HepG2 (cell line): ENCODE measurements around the gene RXFP3. TPM values are rescaled to one million over a fixed set of nuclear protein-coding genes. Genes with fewer than 3 reads are reported as not detected.

ENCODE experiments used
- ATAC-seq: fragments of 200-7000 bp; cut with Tn5 transposase; 3 replicates; pipeline ENCODE4 v1.9.1; 2020; ENCODE audit warnings: mild to moderate bottlenecking, moderate library complexity
- BruUV-seq: library from RNA; stranded (reverse); fragments of 400-500 nt; replicated peaks from 2 replicates; lab custom pipeline; 2021; lab: Mats Ljungman, UMichigan
- CTCF ChIA-PET: fragments of 300-600 bp; formaldehyde crosslinking; extraction: SDS; loops from one replicate; lab custom pipeline; 2021; ENCODE audit warnings: low total read pairs, inconsistent platforms, low intra/inter-chr PET ratio; lab: Yijun Ruan, JAX
- POLR2A ChIA-PET: fragments of 350-600 bp; sonication (Branson Sonifier 250); formaldehyde crosslinking; loops from one replicate; lab custom pipeline; 2020; ENCODE audit warnings: antibody characterized with exemption, inconsistent platforms; lab: Yijun Ruan, JAX
- DNase-seq: peaks from one replicate; pipeline ENCODE4 v3.0.0-alpha.2; 2015; ENCODE audit warnings: low spot score
- FAIRE-seq: peaks from 3 replicates; lab custom pipeline; 2011; peaks lifted over from hg19 to GRCh38; lab: Jason Lieb, UNC
- H2AFZ ChIP-seq: one replicate; pipeline ENCODE4 v1.6.1; 2011; ENCODE audit warnings: low read length, inconsistent platforms
- H3K27ac ChIP-seq: fragments of 300-600 bp; 3 replicates; pipeline ENCODE4 v1.8.0; 2011; ENCODE audit warnings: mixed run types, mild to moderate bottlenecking, mixed read lengths, low read length, inconsistent platforms; ENCODE audit not compliant: insufficient read depth; ENCODE audit errors: extremely low read length
- H3K27me3 ChIP-seq, 2 experiments: fragments of 200-600 bp in 1 of 2; 2 replicates in 1 of 2; 3 replicates in 1 of 2; pipeline versions ENCODE4 v1.6.0 to v1.8.0; 2011; ENCODE audit warnings: low read length in 2 of 2, mild to moderate bottlenecking in 2 of 2, moderate library complexity in 2 of 2, inconsistent platforms in 1 of 2; ENCODE audit not compliant: insufficient read depth in 2 of 2, control insufficient read depth in 1 of 2
- H3K36me3 ChIP-seq, 2 experiments: fragments of 200-600 bp in 1 of 2; replicated peaks in 1 of 2; 2 replicates in 1 of 2; 3 replicates in 1 of 2; pipeline versions ENCODE4 v1.5.1 to v1.8.0; 2011; ENCODE audit warnings: low read length in 2 of 2, inconsistent platforms in 1 of 2; ENCODE audit not compliant: insufficient read depth in 2 of 2, control insufficient read depth in 1 of 2
- H3K4me1 ChIP-seq: 2 replicates; pipeline ENCODE4 v1.5.1; 2012; ENCODE audit warnings: low read length, inconsistent platforms; ENCODE audit not compliant: insufficient read depth
- H3K4me2 ChIP-seq: 2 replicates; pipeline ENCODE4 v1.6.0; 2011; ENCODE audit warnings: low read depth, low read length, inconsistent platforms
- H3K4me3 ChIP-seq, 3 experiments: fragments of 200-600 bp in 1 of 3; sonication (generic), shearing (Covaris generic) in 1 of 3; replicated peaks in 1 of 3; 2 replicates each; pipeline ENCODE4 v1.5.1; 2011 to 2016; ENCODE audit warnings: low read length in 3 of 3, inconsistent platforms in 2 of 3, low read depth in 2 of 3, mild to moderate bottlenecking in 2 of 3, control low read depth in 1 of 3, mixed read lengths in 1 of 3; ENCODE audit not compliant: insufficient read depth in 1 of 3
- H3K79me2 ChIP-seq: one replicate; pipeline ENCODE4 v1.6.1; 2011; ENCODE audit warnings: low read length, inconsistent platforms; ENCODE audit not compliant: insufficient read depth
- H3K9ac ChIP-seq: 2 replicates; pipeline ENCODE4 v1.6.0; 2011; ENCODE audit warnings: mild to moderate bottlenecking, low read depth, low read length, inconsistent platforms; ENCODE audit not compliant: insufficient read depth
- H3K9me3 ChIP-seq: 2 replicates; pipeline ENCODE4 v1.5.1; 2012; ENCODE audit warnings: mild to moderate bottlenecking, low read length
- H4K20me1 ChIP-seq: 2 replicates; pipeline ENCODE4 v1.6.0; 2011; ENCODE audit warnings: inconsistent platforms, mild to moderate bottlenecking, low read length, moderate library complexity; ENCODE audit not compliant: insufficient read depth
- FOXO1 ChIP-seq: sonication (generic); formaldehyde crosslinking; IDR thresholded peaks from 2 replicates; pipeline ENCODE4 v1.4.0; 2020; ENCODE audit warnings: missing genetic modification reagents
- FOXP1 ChIP-seq, 2 experiments: fragments of 450-650 bp in 1 of 2; IDR thresholded peaks; 2 replicates each; pipeline ENCODE4 v1.6.1; 2017 to 2018; ENCODE audit warnings: antibody characterized with exemption in 1 of 2
- MAFK ChIP-seq, 2 experiments: IDR thresholded peaks in 1 of 2; conservative IDR thresholded peaks in 1 of 2; 2 replicates each; pipeline ENCODE4 v1.6.1; 2011; ENCODE audit warnings: improper control_type of control experiment in 2 of 2, low read length in 2 of 2
- RAD51 ChIP-seq: fragments of 450-650 bp; IDR thresholded peaks from 2 replicates; pipeline ENCODE4 v1.6.1; 2016; ENCODE audit warnings: borderline replicate concordance
- RBAK ChIP-seq: sonication (generic); formaldehyde crosslinking; IDR thresholded peaks from 2 replicates; pipeline ENCODE4 v1.5.1; 2020; ENCODE audit warnings: mild to moderate bottlenecking, missing genetic modification reagents
- ZNF331 ChIP-seq: sonication (generic); formaldehyde crosslinking; IDR thresholded peaks from 2 replicates; pipeline ENCODE4 v1.4.0; 2020; ENCODE audit warnings: missing genetic modification reagents
- ZNF33A ChIP-seq: sonication (generic); formaldehyde crosslinking; IDR thresholded peaks from 2 replicates; pipeline ENCODE4 v1.5.1; 2020; ENCODE audit warnings: missing genetic modification reagents, mild to moderate bottlenecking, moderate library complexity, borderline replicate concordance
- WGBS: methylation state at CpG from one replicate; pipeline ENCODE4 v1.1.6; 2017; ENCODE audit warnings: low lambda C conversion rate; 5-methylcytosine and 5-hydroxymethylcytosine counted together
- in situ Hi-C: cut with HindIII; loops from 2 replicates; pipeline ENCODE4 v1.10.0; 2017; ENCODE audit warnings: low pct_unique_long_range_greater_than_20kb; ENCODE audit not compliant: extremely low pct_ligation_motif_present
- intact Hi-C: fragments of 100-400 bp; cut with micrococcal nuclease; formaldehyde crosslinking; loops from one replicate; pipeline ENCODE4 v1.10.0; 2022; ENCODE audit not compliant: unreplicated experiment
- polyA plus RNA-seq, 8 experiments: library from polyadenylated mRNA; depleted of rRNA in 3 of 8; stranded (reverse) in 7 of 8; unstranded in 1 of 8; fragments of >200 nt; fragmentation: Illumina TruSeq in 4 of 8; extraction: Trizol in 4 of 8; gene quantifications; 2 replicates each; pipeline versions ENCODE4 v1.2.1 to v1.2.3, GENCODE V29; 2011 to 2016; ENCODE audit warnings: low read depth in 4 of 8, missing spikeins in 1 of 8, mixed read lengths in 1 of 8; ENCODE audit not compliant: insufficient read depth in 1 of 8
- total RNA-seq, 5 experiments: library from RNA; depleted of rRNA; stranded (reverse); fragments of >200 nt; fragmentation: Illumina TruSeq; extraction: Trizol; gene quantifications; 2 replicates each; pipeline ENCODE4 v1.2.3, GENCODE V29; 2016; ENCODE audit warnings: low read depth in 1 of 5
- TF ChIP-seq, protein P1 (sequence below): sonication (generic); formaldehyde crosslinking; IDR thresholded peaks from 2 replicates; pipeline ENCODE4 v1.5.0; 2020; ENCODE audit warnings: mild to moderate bottlenecking, missing genetic modification reagents
- TF ChIP-seq, protein P2 (sequence below): sonication (generic); formaldehyde crosslinking; IDR thresholded peaks from 2 replicates; pipeline ENCODE4 v1.4.0; 2020; ENCODE audit warnings: mild to moderate bottlenecking, missing genetic modification reagents, borderline replicate concordance

Gene RXFP3
- total and polyA plus RNA-seq, 2 of the 13 experiments (the other 11 are each of a cell fraction or from before 2014, with no cell fraction given): not detected

DNA sequence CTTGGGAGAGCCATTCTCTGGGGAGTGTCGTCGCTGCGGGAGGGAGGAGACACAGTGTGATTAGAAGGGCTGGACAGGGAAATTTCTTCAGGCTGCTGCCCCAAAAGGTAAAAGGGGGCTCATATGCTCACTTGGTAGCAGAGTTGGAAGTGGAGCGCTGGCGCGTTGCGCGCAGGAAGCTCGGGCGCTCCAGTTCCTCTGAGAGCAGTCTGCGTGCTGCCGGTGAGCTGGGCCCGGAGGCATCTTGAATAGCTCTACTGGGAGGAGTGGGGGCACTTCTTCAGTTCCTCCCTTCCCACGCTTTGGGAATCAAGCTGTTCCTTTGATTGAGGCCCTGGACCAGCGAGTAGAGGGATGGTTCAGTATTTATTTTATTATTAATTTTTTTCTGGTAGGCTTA is 2.7 kb downstream of the RXFP3 start:
- H2AFZ ChIP-seq: no peak overlapping the region
- ATAC-seq (no peak), DNase-seq (no peak), FAIRE-seq (no peak)
- no peak overlapping the region for H3K4me2 ChIP-seq
- in situ Hi-C loops: loop anchor here (5.0 to 10.0 kb wide), 2 partner anchors 354 to 502 kb away; no protein-coding TSS in a partner anchor
- H3K36me3 ChIP-seq: no peaks in the 10 kb centered on the region
- H3K79me2 ChIP-seq: no peaks in the 10 kb centered on the region
- no peaks in the 10 kb centered on the region for H3K9me3 ChIP-seq
- H3K27ac ChIP-seq: no peak overlapping the region
- ChIA-PET CTCF (no interaction called here), POLR2A (no interaction called here)
- H3K27me3 ChIP-seq: peaks cover 1 to 15% of the 10 kb centered on the region in 2 experiments; a peak in 3 of 5 replicates
- no peaks in the 10 kb centered on the region for H4K20me1 ChIP-seq
- no peak overlapping the region for H3K9ac ChIP-seq
- no peak overlapping the region for H3K4me3 ChIP-seq
- TF ChIP-seq FOXP1 (IDR thresholded peaks at IDR 0.05): no peak
- no peak for TF ChIP-seq FOXP1 (CRISPR knock-in tag; IDR thresholded peaks at IDR 0.05)
- TF ChIP-seq, all 625 proteins: peak for 0
- H3K4me1 ChIP-seq: no peaks in the 10 kb centered on the region
- WGBS: 71% methylated on average over 15 of the region's 15 CpGs
- intact Hi-C loops: loop anchor here (10.0 kb wide), 1 partner anchor 124 kb away; no protein-coding TSS in a partner anchor
- no TSS peak for BruUV-seq

DNA sequence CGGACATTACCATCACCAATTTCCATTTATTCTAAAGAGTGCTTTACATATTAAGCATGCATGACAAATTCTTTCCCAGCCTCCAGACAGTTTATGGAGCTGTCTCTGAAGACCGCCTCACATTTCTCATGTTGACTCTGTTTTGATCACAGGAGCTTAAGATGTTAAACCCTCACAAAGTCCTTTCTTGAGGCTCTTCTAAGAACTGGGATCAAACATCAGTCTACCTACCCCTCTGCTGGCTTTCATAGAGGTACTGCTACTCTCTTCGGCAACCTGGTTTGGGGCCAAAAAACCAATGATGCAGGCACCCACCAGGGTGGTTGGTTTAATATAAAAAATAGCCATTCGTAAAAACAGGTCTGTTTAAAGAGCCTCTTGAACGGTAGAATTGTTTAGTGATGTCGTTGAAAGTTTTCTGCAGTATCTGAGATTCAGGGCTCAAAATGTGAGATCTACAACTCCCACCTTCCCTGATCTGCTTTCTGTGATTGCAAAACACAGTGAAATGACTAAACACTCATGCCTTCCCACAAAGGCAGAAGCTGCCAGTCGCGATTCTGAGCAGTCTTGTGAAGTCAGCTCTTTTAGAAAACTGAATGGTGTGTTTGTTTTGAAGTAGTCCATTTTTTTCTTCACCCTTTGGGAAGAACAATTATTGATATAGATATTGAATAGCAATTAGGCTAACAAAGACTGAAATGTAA is 3.5 kb downstream of the RXFP3 start:
- DNase-seq (no peak), FAIRE-seq (no peak), ATAC-seq (no peak)
- no peak overlapping the region for H3K27ac ChIP-seq
- WGBS: 6% methylated on average over 8 of the region's 8 CpGs
- H3K79me2 ChIP-seq: no peaks in the 10 kb centered on the region
- in situ Hi-C loops (loop anchor here (5.0 to 10.0 kb wide), 2 partner anchors 355 to 502 kb away; no protein-coding TSS in a partner anchor), intact Hi-C loops (loop anchor here (10.0 kb wide), 1 partner anchor 125 kb away; no protein-coding TSS in a partner anchor)
- no peaks in the 10 kb centered on the region for H3K36me3 ChIP-seq
- H3K4me2 ChIP-seq: no peak overlapping the region
- ChIA-PET CTCF (no interaction called here), POLR2A (no interaction called here)
- no TSS peak for BruUV-seq
- H3K9ac ChIP-seq: no peak overlapping the region
- H3K27me3 ChIP-seq: peaks cover 1 to 15% of the 10 kb centered on the region in 2 experiments; a peak in 3 of 5 replicates
- H3K9me3 ChIP-seq: no peaks in the 10 kb centered on the region
- no peak overlapping the region for H2AFZ ChIP-seq
- H3K4me1 ChIP-seq: no peaks in the 10 kb centered on the region
- TF ChIP-seq FOXP1 (IDR thresholded peaks at IDR 0.05): no peak
- no peak for TF ChIP-seq FOXP1 (CRISPR knock-in tag; IDR thresholded peaks at IDR 0.05)
- TF ChIP-seq RBAK (CRISPR knock-in tag): no peak
- TF ChIP-seq RAD51: no peak
- TF ChIP-seq FOXO1 (CRISPR knock-in tag): no peak
- TF ChIP-seq, protein P1, sequence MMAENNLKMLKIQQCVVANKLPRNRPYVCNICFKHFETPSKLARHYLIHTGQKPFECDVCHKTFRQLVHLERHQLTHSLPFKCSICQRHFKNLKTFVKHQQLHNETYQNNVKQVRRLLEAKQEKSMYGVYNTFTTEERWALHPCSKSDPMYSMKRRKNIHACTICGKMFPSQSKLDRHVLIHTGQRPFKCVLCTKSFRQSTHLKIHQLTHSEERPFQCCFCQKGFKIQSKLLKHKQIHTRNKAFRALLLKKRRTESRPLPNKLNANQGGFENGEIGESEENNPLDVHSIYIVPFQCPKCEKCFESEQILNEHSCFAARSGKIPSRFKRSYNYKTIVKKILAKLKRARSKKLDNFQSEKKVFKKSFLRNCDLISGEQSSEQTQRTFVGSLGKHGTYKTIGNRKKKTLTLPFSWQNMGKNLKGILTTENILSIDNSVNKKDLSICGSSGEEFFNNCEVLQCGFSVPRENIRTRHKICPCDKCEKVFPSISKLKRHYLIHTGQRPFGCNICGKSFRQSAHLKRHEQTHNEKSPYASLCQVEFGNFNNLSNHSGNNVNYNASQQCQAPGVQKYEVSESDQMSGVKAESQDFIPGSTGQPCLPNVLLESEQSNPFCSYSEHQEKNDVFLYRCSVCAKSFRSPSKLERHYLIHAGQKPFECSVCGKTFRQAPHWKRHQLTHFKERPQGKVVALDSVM: no peak
- no peak for TF ChIP-seq MAFK (conservative IDR thresholded peaks at IDR 0.05 in 1 of 2, IDR thresholded peaks at IDR 0.05 in 1 of 2; ENCODE audit: low read length in 2 of 2)
- no peak for TF ChIP-seq ZNF331 (CRISPR knock-in tag)
- TF ChIP-seq ZNF33A (CRISPR knock-in tag): no peak
- TF ChIP-seq, protein P2, sequence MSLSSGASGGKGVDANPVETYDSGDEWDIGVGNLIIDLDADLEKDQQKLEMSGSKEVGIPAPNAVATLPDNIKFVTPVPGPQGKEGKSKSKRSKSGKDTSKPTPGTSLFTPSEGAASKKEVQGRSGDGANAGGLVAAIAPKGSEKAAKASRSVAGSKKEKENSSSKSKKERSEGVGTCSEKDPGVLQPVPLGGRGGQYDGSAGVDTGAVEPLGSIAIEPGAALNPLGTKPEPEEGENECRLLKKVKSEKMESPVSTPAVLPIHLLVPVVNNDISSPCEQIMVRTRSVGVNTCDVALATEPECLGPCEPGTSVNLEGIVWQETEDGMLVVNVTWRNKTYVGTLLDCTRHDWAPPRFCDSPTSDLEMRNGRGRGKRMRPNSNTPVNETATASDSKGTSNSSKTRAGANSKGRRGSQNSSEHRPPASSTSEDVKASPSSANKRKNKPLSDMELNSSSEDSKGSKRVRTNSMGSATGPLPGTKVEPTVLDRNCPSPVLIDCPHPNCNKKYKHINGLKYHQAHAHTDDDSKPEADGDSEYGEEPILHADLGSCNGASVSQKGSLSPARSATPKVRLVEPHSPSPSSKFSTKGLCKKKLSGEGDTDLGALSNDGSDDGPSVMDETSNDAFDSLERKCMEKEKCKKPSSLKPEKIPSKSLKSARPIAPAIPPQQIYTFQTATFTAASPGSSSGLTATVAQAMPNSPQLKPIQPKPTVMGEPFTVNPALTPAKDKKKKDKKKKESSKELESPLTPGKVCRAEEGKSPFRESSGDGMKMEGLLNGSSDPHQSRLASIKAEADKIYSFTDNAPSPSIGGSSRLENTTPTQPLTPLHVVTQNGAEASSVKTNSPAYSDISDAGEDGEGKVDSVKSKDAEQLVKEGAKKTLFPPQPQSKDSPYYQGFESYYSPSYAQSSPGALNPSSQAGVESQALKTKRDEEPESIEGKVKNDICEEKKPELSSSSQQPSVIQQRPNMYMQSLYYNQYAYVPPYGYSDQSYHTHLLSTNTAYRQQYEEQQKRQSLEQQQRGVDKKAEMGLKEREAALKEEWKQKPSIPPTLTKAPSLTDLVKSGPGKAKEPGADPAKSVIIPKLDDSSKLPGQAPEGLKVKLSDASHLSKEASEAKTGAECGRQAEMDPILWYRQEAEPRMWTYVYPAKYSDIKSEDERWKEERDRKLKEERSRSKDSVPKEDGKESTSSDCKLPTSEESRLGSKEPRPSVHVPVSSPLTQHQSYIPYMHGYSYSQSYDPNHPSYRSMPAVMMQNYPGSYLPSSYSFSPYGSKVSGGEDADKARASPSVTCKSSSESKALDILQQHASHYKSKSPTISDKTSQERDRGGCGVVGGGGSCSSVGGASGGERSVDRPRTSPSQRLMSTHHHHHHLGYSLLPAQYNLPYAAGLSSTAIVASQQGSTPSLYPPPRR (CRISPR knock-in tag): no peak
- H3K4me3 ChIP-seq: no peak overlapping the region
- no peaks in the 10 kb centered on the region for H4K20me1 ChIP-seq
